Panc1 (cell line): ENCODE measurements around the gene RASSF8. TPM values are rescaled to one million over a fixed set of nuclear protein-coding genes. Genes with fewer than 3 reads are reported as not detected.

Source experiments
- ATAC-seq: fragments of 200-7000 bp; cut with Tn5 transposase; 2 replicates; pipeline ENCODE4 v1.9.1; 2020; ENCODE audit warnings: mild to moderate bottlenecking, moderate library complexity
- BruUV-seq: library from RNA; stranded (reverse); fragments of 400-500 nt; replicated peaks from 2 replicates; lab custom pipeline; 2021; lab: Mats Ljungman, UMichigan
- CTCF ChIA-PET: fragments of 300-600 bp; sonication (Branson Sonifier 250); formaldehyde crosslinking; loops from one replicate; lab custom pipeline; 2022; ENCODE audit warnings: antibody characterized with exemption; lab: Charles Lee
- POLR2A ChIA-PET: fragments of 300-600 bp; sonication (Branson Sonifier 250); formaldehyde crosslinking; loops from one replicate; lab custom pipeline; 2022; ENCODE audit warnings: antibody characterized with exemption; lab: Charles Lee
- DNase-seq: peaks from one replicate; pipeline ENCODE4 v3.0.0-alpha.2; 2010; ENCODE audit warnings: low read depth, low spot score
- H3K27ac ChIP-seq: 2 replicates; pipeline ENCODE4 v1.5.1; 2011; ENCODE audit warnings: mild to moderate bottlenecking, low read length, inconsistent platforms
- H3K27me3 ChIP-seq: fragments of 200-500 bp; sonication (Bioruptor generic); 2 replicates; pipeline ENCODE4 v1.6.0; 2014; ENCODE audit warnings: low read length, inconsistent platforms; ENCODE audit not compliant: control insufficient read depth, insufficient read depth
- H3K36me3 ChIP-seq: fragments of 200-500 bp; sonication (Bioruptor generic); 2 replicates; pipeline ENCODE4 v1.5.1; 2014; ENCODE audit warnings: inconsistent platforms, mild to moderate bottlenecking, low read length, moderate library complexity; ENCODE audit not compliant: control insufficient read depth, insufficient read depth
- H3K4me1 ChIP-seq: 2 replicates; pipeline ENCODE4 v1.5.1; 2011; ENCODE audit warnings: inconsistent platforms, mild to moderate bottlenecking, low read length, moderate library complexity; ENCODE audit not compliant: control insufficient read depth, insufficient read depth
- H3K4me3 ChIP-seq, 2 experiments: 2 replicates each; pipeline ENCODE4 v1.5.1; 2011 to 2012; ENCODE audit warnings: low read depth in 2 of 2, low read length in 2 of 2, mild to moderate bottlenecking in 2 of 2, inconsistent platforms in 1 of 2, moderate library complexity in 1 of 2
- H3K9me3 ChIP-seq: fragments of 200-500 bp; sonication (Bioruptor generic); 2 replicates; pipeline ENCODE4 v1.5.1; 2014; ENCODE audit warnings: low read depth, mild to moderate bottlenecking, inconsistent platforms, low read length, moderate library complexity; ENCODE audit not compliant: control insufficient read depth, insufficient read depth
- POLR2AphosphoS5 ChIP-seq: IDR thresholded peaks from 2 replicates; pipeline ENCODE4 v1.6.1; 2012; ENCODE audit warnings: mild to moderate bottlenecking, low read depth, low read length, moderate library complexity
- SIN3A ChIP-seq: IDR thresholded peaks from 2 replicates; pipeline ENCODE4 v1.6.1; 2012; ENCODE audit warnings: low read depth, mild to moderate bottlenecking, low read length, moderate library complexity, borderline replicate concordance; ENCODE audit not compliant: insufficient read depth
- TCF7L2 ChIP-seq: IDR thresholded peaks from 2 replicates; pipeline ENCODE4 v1.6.1; 2011; ENCODE audit warnings: mild to moderate bottlenecking, low read depth, low read length, inconsistent platforms
- in situ Hi-C: cut with HindIII; loops from 2 replicates; pipeline ENCODE4 v1.10.0; 2016; ENCODE audit warnings: low sequenced_read_pairs, low pct_unique_long_range_greater_than_20kb
- intact Hi-C: fragments of 100-400 bp; cut with micrococcal nuclease; formaldehyde crosslinking; loops from one replicate; pipeline ENCODE4 v1.10.0; 2022; ENCODE audit not compliant: unreplicated experiment
- total RNA-seq: library from RNA; stranded (reverse); gene quantifications from one replicate; pipeline ENCODE4 v1.2.1, GENCODE V29; 2021; ENCODE audit not compliant: unreplicated experiment
- TF ChIP-seq, protein P1 (sequence below), 2 experiments: IDR thresholded peaks; 2 replicates each; pipeline ENCODE4 v1.6.1; 2011 to 2012; ENCODE audit warnings: low read depth in 2 of 2, control low read depth in 1 of 2, low read length in 1 of 2, mild to moderate bottlenecking in 1 of 2, moderate library complexity in 1 of 2; ENCODE audit not compliant: insufficient read depth in 1 of 2
- TF ChIP-seq, protein P2 (sequence below): fragments of 450-650 bp; IDR thresholded peaks from 2 replicates; pipeline ENCODE4 v1.5.1; 2017; ENCODE audit warnings: mild to moderate bottlenecking

The RASSF8 gene
- total RNA-seq, 1 experiment from 2014 or later: 103 TPM

DNA sequence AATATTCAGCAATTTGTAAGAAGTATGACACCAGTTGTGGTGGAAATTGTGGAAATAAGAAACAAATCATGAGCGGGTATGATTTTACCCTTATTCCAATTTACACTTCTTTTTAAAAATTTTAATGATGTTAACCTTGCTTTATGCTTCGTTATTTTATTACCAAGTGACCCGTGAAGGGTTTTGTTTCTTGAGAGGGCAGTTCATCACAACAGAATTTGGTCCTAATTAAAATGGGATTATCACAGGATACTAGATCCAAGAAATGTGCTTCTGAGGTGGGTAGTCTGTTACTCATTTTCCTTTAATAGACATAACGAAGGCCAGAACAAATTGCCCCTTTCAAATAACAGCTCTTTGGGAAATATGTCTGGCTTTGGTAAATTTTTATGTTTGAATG lies 25.5 kb upstream of the RASSF8 start:
- intact Hi-C loops: no loop called here
- CTCF ChIA-PET: no interaction called here

DNA sequence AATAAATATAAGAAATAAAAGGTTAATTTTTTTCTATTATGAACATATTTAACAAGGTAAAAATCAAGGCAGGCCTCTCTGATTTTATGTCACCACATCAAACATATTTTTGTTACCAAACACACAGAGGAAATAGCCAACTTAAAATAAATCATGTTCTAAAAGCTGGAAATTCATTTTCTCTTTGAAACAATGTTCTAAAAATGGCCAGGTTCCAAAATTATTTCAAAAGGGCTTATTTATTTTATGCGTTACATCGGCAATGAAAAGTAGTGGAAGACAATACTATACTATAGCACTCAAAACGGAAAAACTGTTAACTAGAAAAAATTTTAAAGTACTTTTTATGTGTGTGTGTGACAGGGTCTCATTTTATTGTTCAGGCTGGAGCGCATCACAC lies 24.0 kb upstream of the RASSF8 start:
- no peak overlapping the region for H3K27ac ChIP-seq
- ATAC-seq (no peak), DNase-seq (no peak)
- no TSS peak for BruUV-seq
- TF ChIP-seq, protein P1, sequence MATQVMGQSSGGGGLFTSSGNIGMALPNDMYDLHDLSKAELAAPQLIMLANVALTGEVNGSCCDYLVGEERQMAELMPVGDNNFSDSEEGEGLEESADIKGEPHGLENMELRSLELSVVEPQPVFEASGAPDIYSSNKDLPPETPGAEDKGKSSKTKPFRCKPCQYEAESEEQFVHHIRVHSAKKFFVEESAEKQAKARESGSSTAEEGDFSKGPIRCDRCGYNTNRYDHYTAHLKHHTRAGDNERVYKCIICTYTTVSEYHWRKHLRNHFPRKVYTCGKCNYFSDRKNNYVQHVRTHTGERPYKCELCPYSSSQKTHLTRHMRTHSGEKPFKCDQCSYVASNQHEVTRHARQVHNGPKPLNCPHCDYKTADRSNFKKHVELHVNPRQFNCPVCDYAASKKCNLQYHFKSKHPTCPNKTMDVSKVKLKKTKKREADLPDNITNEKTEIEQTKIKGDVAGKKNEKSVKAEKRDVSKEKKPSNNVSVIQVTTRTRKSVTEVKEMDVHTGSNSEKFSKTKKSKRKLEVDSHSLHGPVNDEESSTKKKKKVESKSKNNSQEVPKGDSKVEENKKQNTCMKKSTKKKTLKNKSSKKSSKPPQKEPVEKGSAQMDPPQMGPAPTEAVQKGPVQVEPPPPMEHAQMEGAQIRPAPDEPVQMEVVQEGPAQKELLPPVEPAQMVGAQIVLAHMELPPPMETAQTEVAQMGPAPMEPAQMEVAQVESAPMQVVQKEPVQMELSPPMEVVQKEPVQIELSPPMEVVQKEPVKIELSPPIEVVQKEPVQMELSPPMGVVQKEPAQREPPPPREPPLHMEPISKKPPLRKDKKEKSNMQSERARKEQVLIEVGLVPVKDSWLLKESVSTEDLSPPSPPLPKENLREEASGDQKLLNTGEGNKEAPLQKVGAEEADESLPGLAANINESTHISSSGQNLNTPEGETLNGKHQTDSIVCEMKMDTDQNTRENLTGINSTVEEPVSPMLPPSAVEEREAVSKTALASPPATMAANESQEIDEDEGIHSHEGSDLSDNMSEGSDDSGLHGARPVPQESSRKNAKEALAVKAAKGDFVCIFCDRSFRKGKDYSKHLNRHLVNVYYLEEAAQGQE (IDR thresholded peaks at IDR 0.05; ENCODE audit: insufficient read depth in 1 of 2, low read depth in 2 of 2, low read length in 1 of 2): no peak
- TF ChIP-seq SIN3A: no peak
- TF ChIP-seq TCF7L2: no peak
- TF ChIP-seq, protein P2, sequence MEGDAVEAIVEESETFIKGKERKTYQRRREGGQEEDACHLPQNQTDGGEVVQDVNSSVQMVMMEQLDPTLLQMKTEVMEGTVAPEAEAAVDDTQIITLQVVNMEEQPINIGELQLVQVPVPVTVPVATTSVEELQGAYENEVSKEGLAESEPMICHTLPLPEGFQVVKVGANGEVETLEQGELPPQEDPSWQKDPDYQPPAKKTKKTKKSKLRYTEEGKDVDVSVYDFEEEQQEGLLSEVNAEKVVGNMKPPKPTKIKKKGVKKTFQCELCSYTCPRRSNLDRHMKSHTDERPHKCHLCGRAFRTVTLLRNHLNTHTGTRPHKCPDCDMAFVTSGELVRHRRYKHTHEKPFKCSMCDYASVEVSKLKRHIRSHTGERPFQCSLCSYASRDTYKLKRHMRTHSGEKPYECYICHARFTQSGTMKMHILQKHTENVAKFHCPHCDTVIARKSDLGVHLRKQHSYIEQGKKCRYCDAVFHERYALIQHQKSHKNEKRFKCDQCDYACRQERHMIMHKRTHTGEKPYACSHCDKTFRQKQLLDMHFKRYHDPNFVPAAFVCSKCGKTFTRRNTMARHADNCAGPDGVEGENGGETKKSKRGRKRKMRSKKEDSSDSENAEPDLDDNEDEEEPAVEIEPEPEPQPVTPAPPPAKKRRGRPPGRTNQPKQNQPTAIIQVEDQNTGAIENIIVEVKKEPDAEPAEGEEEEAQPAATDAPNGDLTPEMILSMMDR: no peak; the same call in 1 of the 2 replicates
- TF ChIP-seq POLR2AphosphoS5: no peak
- no peaks in the 10 kb centered on the region for H3K27me3 ChIP-seq
- no peaks in the 10 kb centered on the region for H3K9me3 ChIP-seq
- no peaks in the 10 kb centered on the region for H3K36me3 ChIP-seq
- H3K4me3 ChIP-seq: no peak overlapping the region
- ChIA-PET POLR2A (interaction anchor here (0.7 kb wide), 1 partner anchor 20 kb away, joined by 6 read pairs; no protein-coding TSS in a partner anchor), CTCF (no interaction called here)
- intact Hi-C loops (no loop called here), in situ Hi-C loops (no loop called here)
- H3K4me1 ChIP-seq: no peaks in the 10 kb centered on the region

More for the DNA sequence above, 25.5 kb upstream of the RASSF8 start:
- in situ Hi-C loops: no loop called here
- no TSS peak for BruUV-seq
- Histone ChIP-seq H3K4me1 (no peaks in the 10 kb centered on the region), H3K36me3 (no peaks in the 10 kb centered on the region), H3K27ac (no peak overlapping the region), H3K4me3 (no peak overlapping the region), H3K27me3 (no peaks in the 10 kb centered on the region), H3K9me3 (no peaks in the 10 kb centered on the region)
- TF ChIP-seq, protein P2: no peak
- TF ChIP-seq SIN3A (no peak), TCF7L2 (no peak), POLR2AphosphoS5 (no peak)
- TF ChIP-seq, protein P1 (IDR thresholded peaks at IDR 0.05; ENCODE audit: insufficient read depth in 1 of 2, low read depth in 2 of 2, low read length in 1 of 2): no peak
- ATAC-seq (no peak), DNase-seq (no peak)
- POLR2A ChIA-PET: no interaction called here
